Liver (tissue), 9 donors: Measurements from ENCODE around the gene GSTO2. TPM values are rescaled to one million over a fixed set of nuclear protein-coding genes. Genes with fewer than 3 reads are reported as not detected.

Experiments used
- DNase-seq: peaks from one replicate; pipeline ENCODE4 v3.0.0-alpha.2; 2017; ENCODE audit warnings: low spot score
- H3K27ac ChIP-seq, 2 donors: one replicate each; pipeline ENCODE4 v1.7.0; 2013; ENCODE audit warnings: inconsistent platforms in 2 of 2, low read length in 2 of 2, control low read depth in 1 of 2, low read depth in 1 of 2, mild to moderate bottlenecking in 1 of 2
- H3K27me3 ChIP-seq, 4 donors: one replicate each; pipeline versions ENCODE4 v1.6.1 to v1.7.0; 2013; ENCODE audit warnings: low read length in 3 of 4, inconsistent platforms in 1 of 4, mild to moderate bottlenecking in 1 of 4, moderate library complexity in 1 of 4; ENCODE audit not compliant: control insufficient read depth in 4 of 4, insufficient read depth in 4 of 4
- H3K36me3 ChIP-seq, 4 donors: one replicate each; pipeline versions ENCODE4 v1.6.1 to v1.7.0; 2013; ENCODE audit warnings: low read length in 3 of 4, mild to moderate bottlenecking in 3 of 4, low read depth in 1 of 4, moderate library complexity in 1 of 4; ENCODE audit not compliant: control insufficient read depth in 4 of 4, insufficient read depth in 3 of 4
- H3K4me1 ChIP-seq, 4 donors: one replicate each; pipeline versions ENCODE4 v1.6.1 to v1.7.0; 2013; ENCODE audit warnings: low read length in 3 of 4, mild to moderate bottlenecking in 3 of 4, moderate library complexity in 1 of 4; ENCODE audit not compliant: control insufficient read depth in 4 of 4, insufficient read depth in 4 of 4
- H3K4me3 ChIP-seq, 3 donors: one replicate each; pipeline versions ENCODE4 v1.6.1 to v1.7.0; 2013; ENCODE audit warnings: low read length in 3 of 3, control low read depth in 1 of 3, low read depth in 1 of 3, mild to moderate bottlenecking in 1 of 3
- H3K9ac ChIP-seq, 2 donors: one replicate each; pipeline ENCODE4 v1.7.0; 2013; ENCODE audit warnings: low read length in 2 of 2, mild to moderate bottlenecking in 2 of 2, moderate library complexity in 2 of 2, control low read depth in 1 of 2, low read depth in 1 of 2
- H3K9me3 ChIP-seq, 4 donors: one replicate each; pipeline versions ENCODE4 v1.6.1 to v1.7.0; 2013; ENCODE audit warnings: low read length in 3 of 4; ENCODE audit not compliant: control insufficient read depth in 4 of 4
- ATF3 ChIP-seq: IDR thresholded peaks from 2 replicates; pipeline ENCODE4 v1.6.1; 2016; ENCODE audit warnings: antibody characterized with exemption
- CTCF ChIP-seq: fragments of 150-350 bp; IDR thresholded peaks from 2 replicates; pipeline ENCODE4 v1.5.1; 2017; ENCODE audit warnings: improper control_type of control experiment, low read depth, low read length; ENCODE audit not compliant: missing input control
- EGR1 ChIP-seq, 2 donors: IDR thresholded peaks; 2 replicates each; pipeline ENCODE4 v1.6.1; 2016 to 2018; ENCODE audit warnings: antibody characterized with exemption in 2 of 2, low read depth in 2 of 2
- FOXA1 ChIP-seq: IDR thresholded peaks from 2 replicates; pipeline ENCODE4 v1.6.1; 2016; ENCODE audit warnings: antibody characterized with exemption
- FOXA2 ChIP-seq: IDR thresholded peaks from 2 replicates; pipeline ENCODE4 v1.6.1; 2016; ENCODE audit warnings: antibody characterized with exemption
- GABPA ChIP-seq, 2 donors: IDR thresholded peaks in 1 of 2; conservative IDR thresholded peaks in 1 of 2; 2 replicates each; pipeline ENCODE4 v1.6.1; 2016; ENCODE audit warnings: antibody characterized with exemption in 2 of 2, mild to moderate bottlenecking in 1 of 2, moderate library complexity in 1 of 2
- HNF4A ChIP-seq, 2 donors: conservative IDR thresholded peaks; 2 replicates each; pipeline ENCODE4 v1.6.1; 2016; ENCODE audit warnings: antibody characterized with exemption in 2 of 2, mild to moderate bottlenecking in 2 of 2
- HNF4G ChIP-seq: IDR thresholded peaks from 2 replicates; pipeline ENCODE4 v1.6.1; 2016; ENCODE audit warnings: antibody characterized with exemption
- JUND ChIP-seq, 2 donors: IDR thresholded peaks; 2 replicates each; pipeline ENCODE4 v1.6.1; 2016; ENCODE audit warnings: antibody characterized with exemption in 2 of 2
- MAX ChIP-seq: IDR thresholded peaks from 2 replicates; pipeline ENCODE4 v1.6.1; 2016; ENCODE audit warnings: antibody characterized with exemption
- NR2F2 ChIP-seq: IDR thresholded peaks from 2 replicates; pipeline ENCODE4 v1.6.1; 2016; ENCODE audit warnings: antibody characterized with exemption
- REST ChIP-seq: IDR thresholded peaks from 2 replicates; pipeline ENCODE4 v1.6.1; 2016; ENCODE audit warnings: antibody characterized with exemption, mild to moderate bottlenecking
- RXRA ChIP-seq, 2 donors: IDR thresholded peaks; 2 replicates each; pipeline ENCODE4 v1.6.1; 2017 to 2018; ENCODE audit warnings: antibody characterized with exemption in 2 of 2, mild to moderate bottlenecking in 1 of 2
- SP1 ChIP-seq: IDR thresholded peaks from 2 replicates; pipeline ENCODE4 v1.6.1; 2018; ENCODE audit warnings: antibody characterized with exemption, mild to moderate bottlenecking
- TAF1 ChIP-seq: conservative IDR thresholded peaks from 2 replicates; pipeline ENCODE4 v1.6.1; 2016; ENCODE audit warnings: antibody characterized with exemption, mild to moderate bottlenecking
- YY1 ChIP-seq: IDR thresholded peaks from 2 replicates; pipeline ENCODE4 v1.6.1; 2016; ENCODE audit warnings: antibody characterized with exemption, mild to moderate bottlenecking
- ZBTB33 ChIP-seq: IDR thresholded peaks from 2 replicates; pipeline ENCODE4 v1.6.1; 2016; ENCODE audit warnings: antibody characterized with exemption
- WGBS: extraction: QIAGEN DNeasy Blood & Tissue Kit; methylation state at CpG from one replicate; pipeline ENCODE4 v1.1.7; 2013; 5-methylcytosine and 5-hydroxymethylcytosine counted together
- polyA plus RNA-seq, 2 donors: library from polyadenylated mRNA; stranded (reverse) in 1 of 2; unstranded in 1 of 2; fragments of 200-250 nt in 1 of 2; fragments of >200 nt in 1 of 2; fragmentation: Nextera tagmentation in 1 of 2; extraction: Ambion mirVana in 1 of 2; gene quantifications; one replicate each; pipeline versions ENCODE4 v1.2.1 to v1.2.3, GENCODE V29; 2013 to 2015
- total RNA-seq, 2 donors: library from RNA; depleted of rRNA; stranded (reverse); fragments of >200 nt; gene quantifications; one replicate each; pipeline ENCODE4 v1.2.3, GENCODE V29; 2014
- donor health status: healthy.
- donor health status: healthy.
- donor health status: healthy.
- donor health status: healthy.
- donor health status: healthy.

Gene GSTO2
- total and polyA plus RNA-seq, 4 donors: 1.0 to 4.6 (median 1.7) TPM

- Histone ChIP-seq H3K9me3 (no peaks in the 10 kb centered on the region), H3K27me3 (no peaks in the 10 kb centered on the region), H3K4me3 (no peak overlapping the region), H3K4me1 (peaks cover 0 to 27% (median 13%) of the 10 kb centered on the region in 4 donors), H3K36me3 (no peaks in the 10 kb centered on the region), H3K27ac (peak overlapping the region; percentile 23 to 69), H3K9ac (no peak overlapping the region)
- WGBS: 76% methylated on average over 15 of the region's 15 CpGs
- DNase-seq: no peak
- TF ChIP-seq NR2F2: no peak
- no peak for TF ChIP-seq JUND (IDR thresholded peaks at IDR 0.05)
- TF ChIP-seq ATF3: no peak
- no peak for TF ChIP-seq RXRA (IDR thresholded peaks at IDR 0.05)
- TF ChIP-seq SP1: no peak
- no peak for TF ChIP-seq REST
- no peak for TF ChIP-seq CTCF
- no peak for TF ChIP-seq ZBTB33
- no peak for TF ChIP-seq MAX
- no peak for TF ChIP-seq TAF1
- no peak for TF ChIP-seq FOXA2
- TF ChIP-seq YY1: no peak
- no peak for TF ChIP-seq GABPA (IDR thresholded peaks at IDR 0.05 in 1 of 2, conservative IDR thresholded peaks at IDR 0.05 in 1 of 2)
- no peak for TF ChIP-seq FOXA1
- TF ChIP-seq HNF4A (conservative IDR thresholded peaks at IDR 0.05): no peak
- TF ChIP-seq HNF4G: no peak
- no peak for TF ChIP-seq EGR1 (IDR thresholded peaks at IDR 0.05; ENCODE audit: low read depth in 2 of 2)
Observed at GRCh38 chr10:104328896-104329710, 60.1 kb downstream of the GSTO2 start.
